ENCODE results near the gene BRDT.

GRCh38 chr1:92016720-92017316 lies 67.6 kb downstream of the BRDT start:
- TF ChIP-seq POLR2A (IDR thresholded peaks at IDR 0.05) (no peak), CTCF (IDR thresholded peaks at IDR 0.05) (no peak), POLR2AphosphoS5 (IDR thresholded peaks at IDR 0.05) (no peak), EP300 (IDR thresholded peaks at IDR 0.05) (no peak)

Data from suprapubic skin (tissue), 4 donors.